Measurements from ENCODE around the gene ABCF2. TPM values are rescaled to one million over a fixed set of nuclear protein-coding genes. Genes with fewer than 3 reads are reported as not detected.

ABCF2 gene
- total RNA-seq, 2 donors from 2014 or later = 25.3 to 44.1 TPM

DNA sequence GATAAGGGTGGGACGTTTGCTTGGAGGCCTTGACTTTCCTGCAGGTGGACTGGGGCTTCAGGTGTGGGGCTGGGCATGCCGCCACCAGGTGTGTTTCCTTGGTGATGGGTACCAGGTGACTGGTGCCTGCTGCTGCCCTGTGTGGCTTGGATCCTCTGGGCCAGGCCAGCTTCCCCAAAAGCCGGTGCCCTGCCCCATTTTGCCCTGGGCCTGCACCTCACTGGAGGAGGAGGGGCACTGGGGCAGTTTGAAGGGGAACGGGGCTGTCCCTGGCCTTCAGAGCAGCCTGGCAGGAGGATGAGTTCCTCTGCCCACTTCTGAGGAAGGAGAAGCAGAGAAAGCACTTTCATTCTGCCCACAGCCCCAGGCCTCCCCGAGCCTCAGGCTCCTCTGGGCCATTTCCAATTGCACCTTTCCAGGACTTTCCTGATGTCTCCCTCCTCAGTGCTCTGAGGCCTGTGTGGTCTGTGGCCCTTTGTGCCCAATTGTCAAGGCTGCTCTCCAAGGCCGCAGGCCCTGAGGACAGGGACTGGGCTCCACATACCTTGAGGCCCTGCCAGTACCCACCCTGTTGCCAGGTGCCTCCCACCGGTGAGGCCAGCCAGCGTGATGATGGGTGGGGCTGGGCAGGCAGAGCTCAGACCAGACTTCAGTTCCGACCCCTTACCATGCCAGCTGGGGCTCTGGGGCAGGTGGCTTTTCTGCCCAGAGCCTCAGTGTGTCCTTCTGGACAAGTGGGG lies 46.8 kb upstream of the ABCF2 start:
- no peak overlapping the region for H3K4me3 ChIP-seq
- no peak for DNase-seq (ENCODE audit: low spot score)
- H3K9me3 ChIP-seq = no peaks in the 10 kb centered on the region
- H3K36me3 ChIP-seq = no peaks in the 10 kb centered on the region
- ATAC-seq (ENCODE audit: insufficient number of reproducible peaks, low FRiP score, low read depth) = no peak
- no peaks in the 10 kb centered on the region for H3K27me3 ChIP-seq (replicated peaks; ENCODE audit: insufficient read depth)
- no peak overlapping the region for H3K27ac ChIP-seq
- TF ChIP-seq, protein P1, sequence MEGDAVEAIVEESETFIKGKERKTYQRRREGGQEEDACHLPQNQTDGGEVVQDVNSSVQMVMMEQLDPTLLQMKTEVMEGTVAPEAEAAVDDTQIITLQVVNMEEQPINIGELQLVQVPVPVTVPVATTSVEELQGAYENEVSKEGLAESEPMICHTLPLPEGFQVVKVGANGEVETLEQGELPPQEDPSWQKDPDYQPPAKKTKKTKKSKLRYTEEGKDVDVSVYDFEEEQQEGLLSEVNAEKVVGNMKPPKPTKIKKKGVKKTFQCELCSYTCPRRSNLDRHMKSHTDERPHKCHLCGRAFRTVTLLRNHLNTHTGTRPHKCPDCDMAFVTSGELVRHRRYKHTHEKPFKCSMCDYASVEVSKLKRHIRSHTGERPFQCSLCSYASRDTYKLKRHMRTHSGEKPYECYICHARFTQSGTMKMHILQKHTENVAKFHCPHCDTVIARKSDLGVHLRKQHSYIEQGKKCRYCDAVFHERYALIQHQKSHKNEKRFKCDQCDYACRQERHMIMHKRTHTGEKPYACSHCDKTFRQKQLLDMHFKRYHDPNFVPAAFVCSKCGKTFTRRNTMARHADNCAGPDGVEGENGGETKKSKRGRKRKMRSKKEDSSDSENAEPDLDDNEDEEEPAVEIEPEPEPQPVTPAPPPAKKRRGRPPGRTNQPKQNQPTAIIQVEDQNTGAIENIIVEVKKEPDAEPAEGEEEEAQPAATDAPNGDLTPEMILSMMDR (IDR thresholded peaks at IDR 0.05) = no peak
- peaks cover 12 to 33% of the 10 kb centered on the region in 2 donors for H3K4me1 ChIP-seq (ENCODE audit: control insufficient read depth in 1 of 2, low read depth in 2 of 2)

- no peak for ATAC-seq (ENCODE audit: insufficient number of reproducible peaks, low FRiP score, low read depth)
- H3K27me3 ChIP-seq (replicated peaks; ENCODE audit: insufficient read depth) = no peaks in the 10 kb centered on the region
- no peaks in the 10 kb centered on the region for H3K36me3 ChIP-seq
- H3K27ac ChIP-seq = peak overlapping the region in 1 of 2 donors; percentile 3
- DNase-seq (ENCODE audit: low spot score) = no peak
- H3K4me1 ChIP-seq (ENCODE audit: control insufficient read depth in 1 of 2, low read depth in 2 of 2) = peaks cover 12 to 33% of the 10 kb centered on the region in 2 donors
- H3K4me3 ChIP-seq = no peak overlapping the region
- no peaks in the 10 kb centered on the region for H3K9me3 ChIP-seq
- TF ChIP-seq, protein P1 (IDR thresholded peaks at IDR 0.05) = no peak
Observed at GRCh38 chr7:151272877-151273276, 45.9 kb upstream of the ABCF2 start.

DNA sequence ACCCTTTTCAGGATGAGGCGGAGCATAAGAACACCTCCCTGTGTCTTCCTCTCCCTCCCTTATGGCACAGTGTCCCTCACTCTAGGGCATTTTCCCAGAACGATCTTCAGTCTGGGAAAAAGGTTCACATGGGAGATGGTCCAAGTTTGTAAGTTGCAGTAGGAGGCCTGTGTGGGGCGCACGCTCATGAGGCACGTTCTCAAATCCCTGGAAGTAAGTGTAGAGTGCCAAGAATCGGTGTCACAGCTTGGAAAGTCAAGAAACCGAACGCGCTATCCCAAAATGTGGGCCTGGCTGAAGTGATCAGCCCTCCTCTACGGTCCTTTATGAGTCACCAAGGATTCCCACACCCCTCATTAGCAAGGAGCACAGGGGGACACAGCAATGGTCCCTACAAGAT lies 45.4 kb upstream of the ABCF2 start:
- DNase-seq (ENCODE audit: low spot score) (no peak), ATAC-seq (ENCODE audit: insufficient number of reproducible peaks, low FRiP score, low read depth) (peak; percentile 21)
- TF ChIP-seq, protein P1 (IDR thresholded peaks at IDR 0.05) = peak; percentile 22
- peak overlapping the region in 1 of 2 donors; percentile 3 for H3K27ac ChIP-seq
- H3K4me3 ChIP-seq = no peak overlapping the region
- H3K9me3 ChIP-seq = no peaks in the 10 kb centered on the region
- no peaks in the 10 kb centered on the region for H3K27me3 ChIP-seq (replicated peaks; ENCODE audit: insufficient read depth)
- H3K36me3 ChIP-seq = no peaks in the 10 kb centered on the region
- H3K4me1 ChIP-seq (ENCODE audit: control insufficient read depth in 1 of 2, low read depth in 2 of 2) = peaks cover 12 to 29% of the 10 kb centered on the region in 2 donors

DNA sequence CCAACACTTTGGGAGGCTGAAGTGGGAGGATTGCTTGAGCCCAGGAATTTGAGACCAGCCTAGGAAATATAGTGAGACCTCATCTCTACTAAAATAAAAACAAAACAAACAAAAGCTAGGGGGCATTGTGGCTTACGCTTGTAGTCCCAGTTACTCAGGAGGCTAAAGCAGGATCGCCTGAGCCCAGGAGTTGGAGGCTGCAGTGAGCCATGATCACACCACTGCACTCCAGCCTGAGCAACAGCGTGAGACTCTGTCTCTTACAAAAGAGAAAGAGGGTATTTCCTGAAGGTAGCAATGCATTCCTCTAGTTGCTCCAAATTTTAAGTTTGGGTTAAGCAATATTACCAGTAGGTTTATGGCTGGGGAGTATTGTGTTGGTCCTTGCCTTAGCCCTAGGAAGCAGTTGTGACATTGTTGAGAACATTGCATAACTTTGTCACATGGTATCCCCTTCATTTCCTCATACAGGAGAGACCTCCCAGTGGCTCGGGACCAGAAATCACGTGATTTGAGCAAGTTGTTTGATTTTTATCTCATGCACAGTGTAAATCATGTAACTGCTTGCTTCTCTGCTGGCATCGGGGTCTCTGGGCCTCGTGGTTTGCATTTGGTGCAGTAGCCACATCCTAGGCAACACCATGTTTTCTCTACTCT lies 44.8 kb upstream of the ABCF2 start:
- H3K4me3 ChIP-seq = no peak overlapping the region
- no peaks in the 10 kb centered on the region for H3K9me3 ChIP-seq
- H3K27ac ChIP-seq = no peak overlapping the region
- no peaks in the 10 kb centered on the region for H3K27me3 ChIP-seq (replicated peaks; ENCODE audit: insufficient read depth)
- peak; percentile 76 for ATAC-seq (ENCODE audit: insufficient number of reproducible peaks, low FRiP score, low read depth)
- no peaks in the 10 kb centered on the region for H3K36me3 ChIP-seq
- H3K4me1 ChIP-seq (ENCODE audit: control insufficient read depth in 1 of 2, low read depth in 2 of 2) = peaks cover 12 to 25% of the 10 kb centered on the region in 2 donors
- TF ChIP-seq, protein P1 (IDR thresholded peaks at IDR 0.05) = no peak
- no peak for DNase-seq (ENCODE audit: low spot score)

DNA sequence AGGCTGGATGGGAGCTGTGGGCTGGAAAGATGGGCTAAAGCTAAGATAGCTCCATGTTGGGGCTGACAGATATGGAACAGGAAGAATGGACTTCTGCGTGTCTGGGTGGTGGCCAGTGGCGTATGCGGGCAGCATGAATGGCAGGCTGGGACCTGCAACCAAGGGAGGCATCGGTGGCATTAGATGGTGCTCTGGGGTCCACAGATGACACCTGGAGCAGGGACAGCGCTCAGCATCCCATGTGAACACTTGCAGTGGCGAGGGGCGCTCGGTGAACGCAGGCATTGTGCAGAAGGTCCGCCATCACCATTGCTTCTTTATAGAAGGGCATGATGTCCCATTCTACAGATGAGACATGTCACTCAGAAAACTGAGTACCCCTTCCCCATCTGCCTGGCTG lies 42.5 kb upstream of the ABCF2 start:
- ATAC-seq (ENCODE audit: insufficient number of reproducible peaks, low FRiP score, low read depth) (no peak), DNase-seq (ENCODE audit: low spot score) (no peak)
- no peaks in the 10 kb centered on the region for H3K27me3 ChIP-seq (replicated peaks; ENCODE audit: insufficient read depth)
- no peak overlapping the region for H3K27ac ChIP-seq
- TF ChIP-seq, protein P1 (IDR thresholded peaks at IDR 0.05) = no peak
- no peaks in the 10 kb centered on the region for H3K36me3 ChIP-seq
- no peak overlapping the region for H3K4me3 ChIP-seq
- no peaks in the 10 kb centered on the region for H3K9me3 ChIP-seq
- H3K4me1 ChIP-seq (ENCODE audit: control insufficient read depth in 1 of 2, low read depth in 2 of 2) = peaks cover 12% of the 10 kb centered on the region in 2 donors

Measured in thoracic aorta (tissue), 2 donors.